Rectal smooth muscle tissue (tissue), 1 donor: ENCODE results near the gene ACBD6.

Experiments
- H3K27ac ChIP-seq: one replicate; pipeline ENCODE4 v1.7.0; 2013; ENCODE audit warnings: low read depth, low read length, inconsistent platforms
- H3K27me3 ChIP-seq: one replicate; pipeline ENCODE4 v1.7.0; 2013; ENCODE audit warnings: low read length; ENCODE audit not compliant: control insufficient read depth, insufficient read depth
- H3K36me3 ChIP-seq: one replicate; pipeline ENCODE4 v1.7.0; 2013; ENCODE audit warnings: low read length; ENCODE audit not compliant: control insufficient read depth, insufficient read depth
- H3K4me1 ChIP-seq: one replicate; pipeline ENCODE4 v1.7.0; 2013; ENCODE audit warnings: low read length; ENCODE audit not compliant: control insufficient read depth, insufficient read depth
- H3K4me3 ChIP-seq: one replicate; pipeline ENCODE4 v1.7.0; 2013; ENCODE audit warnings: low read length
- H3K9ac ChIP-seq: one replicate; pipeline ENCODE4 v1.7.0; 2013; ENCODE audit warnings: low read length

Gene ACBD6

GRCh38 chr1:180366371-180367068, 135.9 kb downstream of the ACBD6 start:
- Histone ChIP-seq H3K4me3 (no peak overlapping the region), H3K27me3 (no peaks in the 10 kb centered on the region), H3K36me3 (no peaks in the 10 kb centered on the region), H3K9ac (no peak overlapping the region), H3K4me1 (no peaks in the 10 kb centered on the region), H3K27ac (no peak overlapping the region)

GRCh38 chr1:180365039-180365438, 137.3 kb downstream of the ACBD6 start:
- Histone ChIP-seq H3K9ac (no peak overlapping the region), H3K4me1 (no peaks in the 10 kb centered on the region), H3K36me3 (no peaks in the 10 kb centered on the region), H3K27ac (no peak overlapping the region), H3K27me3 (no peaks in the 10 kb centered on the region), H3K4me3 (no peak overlapping the region)

- Histone ChIP-seq H3K9ac (no peak overlapping the region), H3K4me1 (no peaks in the 10 kb centered on the region), H3K27me3 (no peaks in the 10 kb centered on the region), H3K27ac (no peak overlapping the region), H3K4me3 (no peak overlapping the region), H3K36me3 (no peaks in the 10 kb centered on the region)
Measured at GRCh38 chr1:180363246-180363995, 139.0 kb downstream of the ACBD6 start.

- H3K4me1 ChIP-seq: no peaks in the 10 kb centered on the region
- no peak overlapping the region for H3K27ac ChIP-seq
- no peaks in the 10 kb centered on the region for H3K36me3 ChIP-seq
- H3K4me3 ChIP-seq: no peak overlapping the region
- no peak overlapping the region for H3K9ac ChIP-seq
- H3K27me3 ChIP-seq: no peaks in the 10 kb centered on the region
Measured at GRCh38 chr1:180360333-180361075, 141.9 kb downstream of the ACBD6 start.

- Histone ChIP-seq H3K9ac (no peak overlapping the region), H3K36me3 (no peaks in the 10 kb centered on the region), H3K4me1 (no peaks in the 10 kb centered on the region)
Measured at GRCh38 chr1:180358649-180359048, 143.7 kb downstream of the ACBD6 start.

GRCh38 chr1:180353945-180354344, 148.4 kb downstream of the ACBD6 start:
- H3K9ac ChIP-seq: no peak overlapping the region
- no peaks in the 10 kb centered on the region for H3K36me3 ChIP-seq
- H3K27ac ChIP-seq: no peak overlapping the region
- H3K4me3 ChIP-seq: no peak overlapping the region
- no peaks in the 10 kb centered on the region for H3K4me1 ChIP-seq
- H3K27me3 ChIP-seq: no peaks in the 10 kb centered on the region

More at GRCh38 chr1:180358649-180359048, 143.7 kb downstream of the ACBD6 start:
- Histone ChIP-seq H3K4me3 (no peak overlapping the region), H3K27ac (no peak overlapping the region), H3K27me3 (no peaks in the 10 kb centered on the region)

- Histone ChIP-seq H3K27ac (no peak overlapping the region), H3K27me3 (no peaks in the 10 kb centered on the region), H3K36me3 (no peaks in the 10 kb centered on the region), H3K9ac (no peak overlapping the region), H3K4me3 (no peak overlapping the region), H3K4me1 (no peaks in the 10 kb centered on the region)
Measured at GRCh38 chr1:180352588-180352987, 149.8 kb downstream of the ACBD6 start.

- no peaks in the 10 kb centered on the region for H3K27me3 ChIP-seq
- H3K9ac ChIP-seq: no peak overlapping the region
- no peaks in the 10 kb centered on the region for H3K4me1 ChIP-seq
- H3K27ac ChIP-seq: no peak overlapping the region
- no peaks in the 10 kb centered on the region for H3K36me3 ChIP-seq
- no peak overlapping the region for H3K4me3 ChIP-seq
Measured at GRCh38 chr1:180352021-180352420, 150.4 kb downstream of the ACBD6 start.

GRCh38 chr1:180345148-180345547, 157.2 kb downstream of the ACBD6 start:
- Histone ChIP-seq H3K27me3 (no peaks in the 10 kb centered on the region), H3K27ac (no peak overlapping the region), H3K9ac (no peak overlapping the region)

GRCh38 chr1:180343921-180344769, 158.2 kb downstream of the ACBD6 start:
- Histone ChIP-seq H3K4me1 (no peaks in the 10 kb centered on the region), H3K27ac (no peak overlapping the region)

More at GRCh38 chr1:180345148-180345547, 157.2 kb downstream of the ACBD6 start:
- Histone ChIP-seq H3K36me3 (no peaks in the 10 kb centered on the region), H3K4me1 (no peaks in the 10 kb centered on the region), H3K4me3 (no peak overlapping the region)

GRCh38 chr1:180327089-180327488, 175.3 kb downstream of the ACBD6 start:
- Histone ChIP-seq H3K27me3 (no peaks in the 10 kb centered on the region), H3K27ac (no peak overlapping the region), H3K4me1 (no peaks in the 10 kb centered on the region), H3K36me3 (no peaks in the 10 kb centered on the region), H3K9ac (no peak overlapping the region), H3K4me3 (no peak overlapping the region)

More at GRCh38 chr1:180343921-180344769, 158.2 kb downstream of the ACBD6 start:
- H3K36me3 ChIP-seq: no peaks in the 10 kb centered on the region
- no peaks in the 10 kb centered on the region for H3K27me3 ChIP-seq
- H3K9ac ChIP-seq: no peak overlapping the region
- no peak overlapping the region for H3K4me3 ChIP-seq

GRCh38 chr1:180312926-180313325, 189.5 kb downstream of the ACBD6 start:
- H3K36me3 ChIP-seq: no peaks in the 10 kb centered on the region
- no peak overlapping the region for H3K27ac ChIP-seq
- H3K9ac ChIP-seq: no peak overlapping the region
- H3K4me3 ChIP-seq: no peak overlapping the region
- no peaks in the 10 kb centered on the region for H3K4me1 ChIP-seq
- no peaks in the 10 kb centered on the region for H3K27me3 ChIP-seq
